Measurements from ENCODE around the gene EIF5. TPM values are rescaled to one million over a fixed set of nuclear protein-coding genes. Genes with fewer than 3 reads are reported as not detected.

Gene EIF5
- total and polyA plus RNA-seq, 2 experiments from 2014 or later = 194 to 634 TPM

- Mint-ChIP-seq H3K27me3 (ENCODE audit: insufficient read depth, low read depth, poor library complexity) (peaks cover 11% of the 10 kb centered on the region), H3K4me3 (no peak overlapping the region), H3K9me3 (no peaks in the 10 kb centered on the region; the same call in 2 of the 3 replicates), H3K27ac (peak overlapping the region; percentile 69; the same call in 1 of the 2 replicates), H3K4me1 (peaks cover 26% of the 10 kb centered on the region), H3K36me3 (ENCODE audit: low read depth) (peaks cover under 1% of the 10 kb centered on the region; the same call in 2 of the 3 replicates)
- H3K79me2 ChIP-seq (replicated peaks; ENCODE audit: insufficient read depth) = no peaks in the 10 kb centered on the region
- H4K20me1 ChIP-seq (replicated peaks; ENCODE audit: insufficient read depth) = no peaks in the 10 kb centered on the region
- no peaks in the 10 kb centered on the region for H3K36me3 ChIP-seq (ENCODE audit: insufficient read depth)
- H3K9me2 ChIP-seq (ENCODE audit: insufficient read depth) = no peaks in the 10 kb centered on the region
- ATAC-seq = no peak
- H3K4me2 ChIP-seq = no peak overlapping the region
- no peak overlapping the region for H3K4me3 ChIP-seq
- H2AFZ ChIP-seq = no peak overlapping the region
- H3F3A ChIP-seq (replicated peaks; ENCODE audit: low read depth) = no peaks in the 10 kb centered on the region; the same call in 1 of the 2 replicates
- no peak for DNase-seq (ENCODE audit: low spot score)
- TF ChIP-seq, protein P1, sequence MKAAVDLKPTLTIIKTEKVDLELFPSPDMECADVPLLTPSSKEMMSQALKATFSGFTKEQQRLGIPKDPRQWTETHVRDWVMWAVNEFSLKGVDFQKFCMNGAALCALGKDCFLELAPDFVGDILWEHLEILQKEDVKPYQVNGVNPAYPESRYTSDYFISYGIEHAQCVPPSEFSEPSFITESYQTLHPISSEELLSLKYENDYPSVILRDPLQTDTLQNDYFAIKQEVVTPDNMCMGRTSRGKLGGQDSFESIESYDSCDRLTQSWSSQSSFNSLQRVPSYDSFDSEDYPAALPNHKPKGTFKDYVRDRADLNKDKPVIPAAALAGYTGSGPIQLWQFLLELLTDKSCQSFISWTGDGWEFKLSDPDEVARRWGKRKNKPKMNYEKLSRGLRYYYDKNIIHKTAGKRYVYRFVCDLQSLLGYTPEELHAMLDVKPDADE (IDR thresholded peaks at IDR 0.05) = no peak
- TF ChIP-seq POLR2AphosphoS5 (IDR thresholded peaks at IDR 0.05; ENCODE audit: low read depth) = no peak
- TF ChIP-seq JUNB (IDR thresholded peaks at IDR 0.05; ENCODE audit: unreplicated experiment) = no peak
- peaks cover 14% of the 10 kb centered on the region for H3K4me1 ChIP-seq (ENCODE audit: insufficient read depth)
- no peaks in the 10 kb centered on the region for H3K27me3 ChIP-seq (ENCODE audit: insufficient read depth)
- no peak overlapping the region for H3K27ac ChIP-seq (ENCODE audit: low read depth)
Observed at GRCh38 chr14:103328941-103329340, 5.1 kb upstream of the EIF5 start.

DNA sequence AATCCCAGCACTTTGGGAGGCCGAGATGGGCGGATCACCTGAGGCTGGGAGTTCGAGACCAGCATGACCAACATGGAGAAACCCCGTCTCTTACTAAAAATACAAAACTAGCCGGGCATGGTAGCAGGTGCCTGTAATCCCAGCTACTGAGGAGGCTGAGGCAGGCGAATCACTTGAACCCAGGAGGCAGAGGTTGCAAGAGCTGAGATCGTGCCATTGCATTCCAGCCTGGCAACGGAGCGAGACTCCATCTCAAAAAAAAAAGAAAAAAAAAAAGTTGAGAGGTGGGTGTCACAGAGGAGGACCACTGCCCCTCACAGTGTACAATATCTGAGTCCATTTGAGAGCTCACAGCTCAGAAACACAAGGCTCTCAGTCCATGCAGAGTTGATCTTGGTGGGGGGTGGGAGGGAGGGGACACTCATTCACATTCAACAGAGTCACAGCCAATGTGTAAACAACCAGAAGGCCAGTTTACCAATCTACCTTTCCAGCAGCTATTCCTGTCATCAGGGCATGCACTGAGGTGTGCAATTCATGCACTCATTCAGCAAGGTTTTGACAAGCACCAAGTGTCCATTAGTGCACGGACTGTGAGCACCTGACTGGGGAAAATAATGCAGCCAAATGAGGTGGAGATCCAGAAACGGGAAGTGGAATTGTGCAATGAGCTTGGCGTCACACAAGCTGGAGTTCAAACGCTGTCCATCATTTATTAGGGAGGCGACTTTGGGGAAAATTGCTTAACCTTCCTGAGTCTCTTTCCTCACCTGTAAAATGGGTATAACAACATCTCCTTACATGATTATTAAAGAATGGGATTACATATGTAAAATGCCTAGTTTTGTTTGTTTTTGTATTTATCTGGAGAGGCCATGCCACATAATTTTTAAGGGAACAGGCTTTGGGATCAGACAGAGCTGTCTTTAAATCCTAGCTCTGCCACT is 4.4 kb upstream of the EIF5 start:
- no peaks in the 10 kb centered on the region for H3K36me3 ChIP-seq (ENCODE audit: insufficient read depth)
- H3K27me3 Mint-ChIP-seq (ENCODE audit: insufficient read depth, low read depth, poor library complexity) = peaks cover 13% of the 10 kb centered on the region
- H3K27ac ChIP-seq (ENCODE audit: low read depth) = no peak overlapping the region
- H2AFZ ChIP-seq = no peak overlapping the region
- H4K20me1 ChIP-seq (replicated peaks; ENCODE audit: insufficient read depth) = no peaks in the 10 kb centered on the region
- TF ChIP-seq EZH2phosphoT487 (IDR thresholded peaks at IDR 0.05; ENCODE audit: unreplicated experiment) (no peak), NANOG (IDR thresholded peaks at IDR 0.05; ENCODE audit: borderline replicate concordance) (no peak), JUNB (IDR thresholded peaks at IDR 0.05; ENCODE audit: unreplicated experiment) (no peak), STAT1 (IDR thresholded peaks at IDR 0.05; ENCODE audit: unreplicated experiment) (no peak), ZNF114 (CRISPR knock-in tag; IDR thresholded peaks at IDR 0.05) (no peak), EZH2 (IDR thresholded peaks at IDR 0.05; ENCODE audit: low read depth, unreplicated experiment) (no peak), REST (IDR thresholded peaks at IDR 0.05; ENCODE audit: unreplicated experiment) (no peak), POLR2AphosphoS5 (IDR thresholded peaks at IDR 0.05; ENCODE audit: low read depth) (no peak), CREB1 (CRISPR knock-in tag; IDR thresholded peaks at IDR 0.05; ENCODE audit: low read depth) (no peak)
- TF ChIP-seq, protein P1 (IDR thresholded peaks at IDR 0.05) = no peak
- no peaks in the 10 kb centered on the region for H3K9me2 ChIP-seq (ENCODE audit: insufficient read depth)
- H3F3A ChIP-seq (replicated peaks; ENCODE audit: low read depth) = no peaks in the 10 kb centered on the region; the same call in 1 of the 2 replicates
- peaks cover 14% of the 10 kb centered on the region for H3K4me1 ChIP-seq (ENCODE audit: insufficient read depth)
- DNase-seq (ENCODE audit: low spot score) (no peak), ATAC-seq (no peak)
- H3K4me3 Mint-ChIP-seq = no peak overlapping the region
- H3K27me3 ChIP-seq (ENCODE audit: insufficient read depth) = no peaks in the 10 kb centered on the region
- H3K36me3 Mint-ChIP-seq (ENCODE audit: low read depth) = peaks cover 3% of the 10 kb centered on the region; the same call in 2 of the 3 replicates
- H3K27ac Mint-ChIP-seq = peak overlapping the region; percentile 72; the same call in 1 of the 2 replicates
- H3K4me3 ChIP-seq = no peak overlapping the region
- peaks cover 26% of the 10 kb centered on the region for H3K4me1 Mint-ChIP-seq
- H3K4me2 ChIP-seq = peak overlapping the region; percentile 58; the same call in 1 of the 2 replicates
- H3K79me2 ChIP-seq (replicated peaks; ENCODE audit: insufficient read depth) = peaks cover 3% of the 10 kb centered on the region
- H3K9me3 Mint-ChIP-seq = no peaks in the 10 kb centered on the region; the same call in 2 of the 3 replicates
